HG03066 (cell line): Measurements from ENCODE around the gene MBP.

ENCODE experiments used
- ATAC-seq: cut with Tn5 transposase; IDR thresholded peaks from one replicate; pipeline ENCODE4 v1.9.1; 2021; ENCODE audit warnings: low read depth; ENCODE audit not compliant: unreplicated experiment

Gene MBP

DNA sequence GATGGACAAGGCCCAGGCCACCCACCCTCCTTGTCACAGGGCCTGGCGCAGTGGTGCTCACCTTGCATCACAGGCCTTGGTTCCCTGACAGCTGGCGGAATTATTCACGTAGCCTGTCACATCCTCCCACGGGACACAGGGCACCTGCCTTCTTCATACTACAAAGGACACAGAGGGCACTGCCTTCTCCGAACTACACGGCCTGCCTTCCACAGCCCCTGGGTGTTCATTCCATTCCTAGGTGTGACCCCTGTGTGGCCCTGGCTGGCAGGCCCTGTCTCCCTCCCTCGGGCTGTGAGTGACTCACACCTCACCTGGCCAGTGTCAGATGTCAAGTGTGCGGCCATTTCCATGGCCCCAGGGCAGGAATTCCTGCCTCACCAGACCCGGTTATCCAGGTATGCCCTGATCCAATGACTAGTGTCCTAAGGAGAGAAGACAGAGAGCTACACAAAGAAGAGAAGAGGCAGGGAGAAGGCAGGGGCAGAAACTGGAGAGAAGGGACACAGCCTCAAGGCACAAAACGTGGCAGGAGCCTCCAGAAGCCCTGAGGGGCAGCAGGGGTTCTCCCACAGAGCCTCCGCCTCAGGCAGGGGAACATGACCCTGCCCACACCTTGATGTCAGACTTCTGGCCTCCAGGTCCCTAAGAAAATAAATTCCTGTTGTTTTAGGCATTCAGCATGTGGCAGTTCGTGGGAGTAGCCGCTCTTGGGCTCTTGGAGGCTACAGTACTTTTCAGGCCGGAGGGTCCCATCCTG is 43.4 kb downstream of the MBP start:
- no peak for ATAC-seq

DNA sequence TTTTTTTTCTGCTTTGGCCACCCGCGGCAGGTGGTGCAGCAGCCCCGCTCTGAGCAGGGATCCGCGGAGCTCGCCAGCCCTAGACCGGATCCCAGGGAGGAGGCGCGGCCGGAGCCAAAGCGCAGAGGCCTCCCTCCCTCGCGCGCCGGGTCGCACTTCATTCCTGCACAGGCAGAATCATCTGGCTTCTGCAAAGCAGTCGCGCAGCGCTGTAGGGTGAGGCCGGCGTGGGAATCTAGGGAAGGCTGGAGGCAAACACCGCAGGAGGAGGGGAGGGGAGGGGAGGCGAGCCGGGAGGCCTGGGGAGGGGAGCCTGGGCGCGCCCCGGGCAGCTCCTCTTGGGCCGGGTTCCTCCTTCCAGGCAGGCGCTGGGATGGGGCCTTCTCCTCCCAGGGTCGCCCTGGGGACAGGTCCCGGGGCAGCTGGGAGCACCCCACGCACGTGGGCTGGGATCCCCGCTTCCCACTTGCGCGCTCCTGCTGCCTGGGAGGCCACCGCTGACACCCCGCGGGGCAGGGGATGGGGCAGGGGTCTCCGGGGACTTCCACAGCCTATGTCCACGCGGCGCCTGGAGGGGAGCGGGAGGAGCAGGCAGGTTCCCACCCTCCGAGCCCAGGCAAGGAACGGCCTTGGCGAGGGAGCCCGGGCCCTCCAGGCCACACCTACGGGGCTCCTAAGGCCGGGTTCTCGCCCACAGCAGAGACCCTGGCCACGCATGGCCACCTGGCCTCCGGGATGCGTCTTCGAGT is 45.0 kb downstream of the MBP start:
- no peak for ATAC-seq

DNA sequence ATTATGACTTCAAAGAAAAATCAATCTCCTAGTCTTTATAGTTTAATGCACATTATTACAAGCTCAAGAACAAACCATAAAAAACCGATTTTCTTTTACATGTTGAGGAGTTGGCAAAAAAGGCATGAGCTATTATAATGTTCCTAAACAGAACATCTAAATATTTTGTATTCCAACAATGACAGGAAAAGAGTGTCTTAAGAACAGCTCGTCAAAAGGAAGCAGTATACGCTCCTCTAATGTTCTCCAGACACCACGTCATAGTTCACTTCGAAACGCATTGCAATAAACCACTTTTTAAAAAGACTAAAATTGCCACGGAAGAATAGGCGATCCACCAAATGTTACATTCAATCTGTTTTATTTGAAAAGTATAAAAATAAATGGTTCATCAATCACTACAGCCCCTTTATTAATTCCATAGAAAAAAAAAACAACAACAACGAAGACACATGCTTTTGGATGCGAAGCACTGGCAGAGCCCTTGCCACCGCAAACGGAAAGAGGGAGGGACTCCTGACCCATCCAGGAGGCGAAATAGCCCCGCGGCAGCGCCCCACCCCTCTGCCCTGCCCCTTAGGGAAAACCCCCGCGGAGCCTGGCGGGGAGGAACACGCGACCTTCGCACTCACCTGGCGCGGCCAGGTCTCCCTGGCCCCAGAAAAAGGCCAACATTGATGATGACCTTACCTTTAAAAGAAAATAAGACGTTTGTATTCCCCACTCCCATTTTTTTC is 45.8 kb downstream of the MBP start:
- ATAC-seq = no peak

DNA sequence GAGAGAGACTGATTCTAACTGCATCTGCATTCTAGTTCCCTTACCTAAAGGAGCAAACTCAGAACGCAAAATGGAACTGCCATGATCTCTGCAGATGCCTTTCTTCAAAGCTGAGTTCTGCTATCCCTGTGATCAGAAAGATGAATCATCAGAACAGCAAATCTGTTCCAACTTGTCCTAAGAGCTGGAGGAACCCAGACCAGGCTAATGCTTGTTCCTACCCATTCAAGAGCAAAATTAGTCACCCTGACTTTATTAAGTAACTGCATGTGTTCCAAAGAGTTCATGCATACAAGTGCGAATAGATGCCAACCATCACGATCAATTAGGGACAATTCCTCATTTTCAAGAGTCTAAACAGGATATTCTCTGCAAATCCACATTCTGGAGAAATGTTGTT is 46.5 kb downstream of the MBP start:
- no peak for ATAC-seq

GRCh38 chr18:77084688-77085035 is 47.9 kb downstream of the MBP start:
- ATAC-seq = no peak

GRCh38 chr18:77082316-77082955 is 50.1 kb downstream of the MBP start:
- ATAC-seq = no peak

GRCh38 chr18:77081390-77081778 is 51.2 kb downstream of the MBP start:
- ATAC-seq = no peak

GRCh38 chr18:77079954-77080682 is 52.5 kb downstream of the MBP start:
- ATAC-seq = peak; percentile 92

- no peak for ATAC-seq
These were observed 53.5 kb downstream of the MBP start for GRCh38 chr18:77079088-77079487.

- no peak for ATAC-seq
These were observed 53.9 kb downstream of the MBP start for GRCh38 chr18:77078690-77079070.

- no peak for ATAC-seq
These were observed 54.5 kb downstream of the MBP start for GRCh38 chr18:77077941-77078689.

GRCh38 chr18:77077401-77077800 is 55.2 kb downstream of the MBP start:
- ATAC-seq = no peak

DNA sequence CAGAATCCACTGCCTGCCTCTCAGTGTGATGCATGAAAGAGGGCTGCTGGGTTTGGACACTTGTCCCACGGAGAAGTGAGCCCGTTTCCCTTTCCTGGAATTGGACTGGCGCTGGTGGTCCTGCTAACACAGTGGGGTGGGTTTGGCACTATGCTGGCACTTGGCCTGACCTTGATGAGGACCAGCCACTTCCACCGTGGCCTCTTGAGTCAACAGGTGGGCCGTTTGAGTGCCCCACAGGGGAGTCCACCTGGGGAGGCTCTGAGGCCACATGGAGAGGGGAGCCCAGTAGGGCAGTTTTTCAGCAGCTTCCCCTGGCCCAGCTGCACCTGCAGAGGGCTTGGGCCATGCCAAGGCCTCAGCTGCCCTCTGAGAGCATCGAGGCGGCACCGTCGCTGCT is 56.5 kb downstream of the MBP start:
- no peak for ATAC-seq

- no peak for ATAC-seq
These were observed 58.2 kb downstream of the MBP start for GRCh38 chr18:77074431-77074830.

DNA sequence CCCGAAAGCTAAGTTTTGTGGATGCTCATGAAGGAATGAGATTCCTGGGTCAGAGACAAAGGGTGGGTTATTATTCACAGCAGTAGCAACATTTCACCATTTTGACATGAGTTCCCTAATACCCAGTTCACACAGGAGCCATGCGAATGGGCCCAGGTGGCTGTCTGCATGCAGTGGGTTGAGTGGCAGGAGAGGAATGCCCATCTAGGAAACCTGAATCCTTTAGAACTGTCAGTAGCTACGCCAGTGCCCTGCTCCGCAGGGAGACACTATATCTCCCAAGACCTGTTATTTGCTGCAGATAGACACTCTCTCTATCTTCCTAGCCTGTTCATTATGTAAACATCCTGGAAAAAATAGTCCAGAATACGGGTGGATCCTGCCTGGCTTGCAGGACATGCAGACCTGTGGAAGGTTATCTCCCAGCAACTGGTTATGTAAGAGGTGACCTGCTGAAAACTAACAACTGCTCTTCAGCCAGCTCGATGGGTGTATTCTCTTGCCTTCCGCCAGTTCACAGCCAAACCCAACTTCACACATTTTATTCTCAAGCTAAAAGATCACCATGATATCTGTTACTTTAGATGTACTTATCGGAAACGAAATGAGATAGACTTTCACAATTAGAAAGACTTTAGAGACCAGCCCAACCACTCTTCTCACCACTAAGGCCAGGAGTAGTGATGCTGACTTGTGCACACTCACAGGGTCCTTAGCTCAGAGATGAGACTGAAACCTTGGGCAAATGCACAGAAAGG is 59.1 kb downstream of the MBP start:
- ATAC-seq = no peak

DNA sequence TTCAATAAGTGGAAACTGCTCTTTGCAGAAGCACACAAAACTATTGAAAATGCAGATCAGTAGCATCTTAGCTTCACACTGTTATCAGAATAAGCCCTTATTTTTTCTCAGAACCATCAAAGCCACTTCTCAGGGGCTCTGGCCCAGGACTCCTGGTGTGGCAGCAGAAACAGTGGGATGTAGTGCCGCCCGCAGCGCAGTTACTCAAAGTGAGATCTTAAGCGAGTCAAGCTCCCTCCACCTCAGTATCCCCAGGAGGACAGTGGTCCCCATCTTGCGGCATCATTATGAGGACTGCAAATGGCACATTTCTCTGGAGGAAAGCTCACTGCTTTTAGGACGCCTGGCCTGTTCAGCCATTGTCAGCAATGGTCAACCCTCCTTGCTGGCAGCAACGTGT is 60.0 kb downstream of the MBP start:
- ATAC-seq = no peak

DNA sequence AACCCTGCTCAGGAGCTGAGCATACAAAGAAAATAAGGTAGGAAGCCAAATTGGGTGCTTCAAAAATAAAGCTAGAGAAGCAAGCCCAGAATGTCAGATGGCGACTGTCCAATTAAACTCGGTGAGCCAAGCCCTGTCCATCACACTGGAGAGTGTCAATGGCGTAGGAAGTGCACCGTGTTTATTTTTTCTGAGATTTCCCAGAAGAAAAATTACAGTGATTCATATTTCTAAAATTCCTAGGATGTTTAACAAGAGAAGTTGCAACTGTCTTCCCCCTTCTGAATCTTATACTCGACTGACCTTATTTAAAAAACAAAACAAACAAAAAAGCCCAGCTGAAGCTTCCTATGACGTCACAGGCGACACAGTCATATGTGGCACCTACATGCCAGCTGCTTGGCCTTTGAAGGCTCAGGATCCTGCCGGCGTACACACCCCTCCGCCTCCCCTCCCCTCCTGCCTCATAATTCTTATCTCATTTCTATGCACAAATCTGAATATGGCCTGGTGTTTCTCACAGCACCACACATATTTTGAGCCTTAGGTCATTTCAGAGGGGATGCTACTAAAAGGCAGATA is 60.8 kb downstream of the MBP start:
- ATAC-seq = no peak

- no peak for ATAC-seq
These were observed 61.5 kb downstream of the MBP start for GRCh38 chr18:77071061-77071460.

- no peak for ATAC-seq
These were observed 62.0 kb downstream of the MBP start for GRCh38 chr18:77070627-77071026.
